Subcutaneous preadipocyte (primary cell): ENCODE measurements around the gene WASHC4. TPM values are rescaled to one million over a fixed set of nuclear protein-coding genes. Genes with fewer than 3 reads are reported as not detected.

Source experiments
- total RNA-seq: library from RNA; depleted of rRNA; stranded (reverse); fragments of >200 nt; gene quantifications from 2 replicates; pipeline ENCODE4 v1.2.3, GENCODE V29; 2012

The WASHC4 gene
- total RNA-seq, result 70.5 and 83.1 TPM in 2 replicates

GRCh38 chr12:105107494-105108371 is at the start of gene WASHC4:
WASHC4 (plus strand) TSS chr12:105107731; CDS start chr12:105107801, 70 bp downstream.

DNA sequence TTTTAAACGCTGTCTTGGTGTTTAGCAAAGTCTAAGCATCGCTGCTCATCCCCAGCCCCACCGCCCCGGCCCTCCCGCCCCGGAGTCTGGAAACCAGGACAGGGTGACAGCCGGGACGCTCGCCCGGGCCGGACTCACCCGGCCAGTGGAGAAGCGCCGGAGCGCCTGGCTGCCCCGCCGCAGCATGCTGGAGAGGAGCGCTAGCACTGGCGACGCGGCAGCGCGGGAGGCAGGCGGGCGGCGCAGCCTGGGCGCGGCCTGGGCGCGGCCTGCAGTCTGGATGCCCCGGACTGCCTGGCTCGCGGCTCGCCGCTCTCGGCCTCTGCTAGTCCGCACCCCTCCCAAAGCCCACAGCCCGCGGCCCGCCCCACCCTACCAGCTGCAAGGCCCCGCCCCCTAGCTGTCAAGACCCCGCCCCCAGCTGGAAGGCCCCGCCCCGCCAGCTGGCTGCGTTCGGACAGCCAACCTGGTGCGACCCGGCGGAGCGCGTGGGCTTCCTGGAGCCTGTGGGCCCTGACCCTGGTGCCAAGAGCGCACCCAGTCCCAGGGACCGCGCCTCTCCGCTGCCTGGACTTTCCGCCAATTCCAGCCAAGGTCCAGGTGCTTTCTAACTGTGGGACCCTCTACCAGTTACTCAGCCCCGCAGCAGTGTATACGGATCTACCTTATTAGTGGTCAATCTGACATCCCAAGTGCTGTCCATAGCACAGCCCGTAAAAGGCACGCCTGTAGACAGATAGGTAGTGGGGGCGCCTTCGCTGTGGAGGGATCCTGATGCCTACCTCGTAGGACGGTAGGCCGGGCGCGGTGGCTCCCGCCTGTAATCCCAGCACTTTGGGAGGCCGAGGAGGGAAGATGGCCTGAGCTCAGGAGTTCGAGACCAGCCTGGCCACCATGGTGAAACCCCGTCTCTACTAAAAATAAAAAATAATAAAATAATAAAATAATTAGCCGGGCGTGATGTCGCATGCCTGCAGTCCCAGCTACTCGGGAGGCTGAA is 23.0 kb upstream of the WASHC4 start, which contains the start of gene ALDH1L2:
Gene ALDH1L2 (minus strand): TSS at position 208 of the 1,000 bp plus-strand sequence. CDS start 22 bp downstream, at position 186.

Other genes with a start within 250 kb of the WASHC4 start
- gene SLC41A2, start 149.4 kb upstream of the WASHC4 start, total RNA-seq, result 11.7 and 14.7 TPM in 2 replicates
- 7.3 and 8.8 TPM in 2 replicates for gene NOPCHAP1, start 121.4 kb upstream of the WASHC4 start, total RNA-seq
- gene ALDH1L2, start 23.3 kb upstream of the WASHC4 start, total RNA-seq, result 18.4 and 21.1 TPM in 2 replicates
- 34.5 and 37.9 TPM in 2 replicates for gene APPL2, start 128.4 kb downstream of the WASHC4 start, total RNA-seq
- gene C12orf75, start 223.0 kb downstream of the WASHC4 start, total RNA-seq, result 36.4 and 44.0 TPM in 2 replicates